ENCODE measurements around the gene ARPP21. TPM values are rescaled to one million over a fixed set of nuclear protein-coding genes. Genes with fewer than 3 reads are reported as not detected.

Gene ARPP21
- polyA plus RNA-seq, 3 donors = not detected

DNA sequence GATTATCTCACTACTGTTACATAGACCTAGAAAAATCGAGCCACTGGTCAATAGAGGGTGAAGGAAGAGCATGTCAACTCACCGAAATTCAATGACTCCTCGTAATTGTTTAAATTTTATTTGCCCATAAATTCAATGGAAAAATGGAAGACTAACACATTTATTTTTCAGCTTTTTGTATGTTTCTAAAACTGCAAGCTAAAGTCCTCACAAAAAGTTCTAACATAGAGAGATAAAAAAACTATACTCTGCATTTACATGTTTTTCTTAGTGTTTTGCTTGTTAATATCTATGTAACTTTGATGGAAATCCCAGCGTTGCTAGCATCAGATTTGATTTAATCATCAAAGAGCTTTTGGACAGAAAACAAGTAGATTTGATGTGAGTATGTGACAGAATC, 6.8 kb downstream of the ARPP21 start:
- peaks cover 2 to 8% (median 3%) of the 10 kb centered on the region in 3 donors for H3K27me3 Mint-ChIP-seq (ENCODE audit: low read depth in 3 of 3)
- no peak overlapping the region for H3K27ac ChIP-seq (ENCODE audit: low read depth in 1 of 2, low read length in 2 of 2)
- no peaks in the 10 kb centered on the region for H3K9me3 Mint-ChIP-seq
- no peaks in the 10 kb centered on the region for H3K79me2 ChIP-seq (ENCODE audit: insufficient read depth, low read length)
- TF ChIP-seq, protein P1, sequence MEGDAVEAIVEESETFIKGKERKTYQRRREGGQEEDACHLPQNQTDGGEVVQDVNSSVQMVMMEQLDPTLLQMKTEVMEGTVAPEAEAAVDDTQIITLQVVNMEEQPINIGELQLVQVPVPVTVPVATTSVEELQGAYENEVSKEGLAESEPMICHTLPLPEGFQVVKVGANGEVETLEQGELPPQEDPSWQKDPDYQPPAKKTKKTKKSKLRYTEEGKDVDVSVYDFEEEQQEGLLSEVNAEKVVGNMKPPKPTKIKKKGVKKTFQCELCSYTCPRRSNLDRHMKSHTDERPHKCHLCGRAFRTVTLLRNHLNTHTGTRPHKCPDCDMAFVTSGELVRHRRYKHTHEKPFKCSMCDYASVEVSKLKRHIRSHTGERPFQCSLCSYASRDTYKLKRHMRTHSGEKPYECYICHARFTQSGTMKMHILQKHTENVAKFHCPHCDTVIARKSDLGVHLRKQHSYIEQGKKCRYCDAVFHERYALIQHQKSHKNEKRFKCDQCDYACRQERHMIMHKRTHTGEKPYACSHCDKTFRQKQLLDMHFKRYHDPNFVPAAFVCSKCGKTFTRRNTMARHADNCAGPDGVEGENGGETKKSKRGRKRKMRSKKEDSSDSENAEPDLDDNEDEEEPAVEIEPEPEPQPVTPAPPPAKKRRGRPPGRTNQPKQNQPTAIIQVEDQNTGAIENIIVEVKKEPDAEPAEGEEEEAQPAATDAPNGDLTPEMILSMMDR (IDR thresholded peaks at IDR 0.05) = no peak
- no peak overlapping the region for H3K4me2 ChIP-seq (replicated peaks; ENCODE audit: extremely low read depth, low read length, poor library complexity, severe bottlenecking)
- H4K20me1 ChIP-seq (ENCODE audit: insufficient read depth, low read length) = no peaks in the 10 kb centered on the region
- H3K4me3 Mint-ChIP-seq = no peak overlapping the region
- H3K36me3 Mint-ChIP-seq = no peaks in the 10 kb centered on the region
- intact Hi-C loops (cut with micrococcal nuclease) = no loop called here
- H3K9me3 ChIP-seq (replicated peaks in 1 of 2; ENCODE audit: control insufficient read depth in 1 of 2, insufficient read depth in 1 of 2, low read length in 2 of 2) = no peaks in the 10 kb centered on the region
- WGBS (ENCODE audit: insufficient coverage) = no CpG with 5 or more reads among the region's 4 CpGs
- H3K9ac ChIP-seq (ENCODE audit: insufficient read depth, low read length, poor library complexity, severe bottlenecking) = no peak overlapping the region
- H3K4me1 ChIP-seq (ENCODE audit: control insufficient read depth in 1 of 2, insufficient read depth in 2 of 2, low read length in 2 of 2) = no peaks in the 10 kb centered on the region
- no peaks in the 10 kb centered on the region for H3K36me3 ChIP-seq (replicated peaks in 1 of 2; ENCODE audit: control insufficient read depth in 1 of 2, insufficient read depth in 2 of 2, low read length in 2 of 2)
- DNase-seq = no peak
- no peaks in the 10 kb centered on the region for H3K4me1 Mint-ChIP-seq
- no peak overlapping the region for H3K4me3 ChIP-seq (replicated peaks in 1 of 3; ENCODE audit: low read depth in 2 of 3, low read length in 3 of 3)
- H2AFZ ChIP-seq (ENCODE audit: insufficient read depth, low read depth, low read length, poor library complexity, severe bottlenecking) = no peak overlapping the region
- peaks cover 7 to 9% of the 10 kb centered on the region in 2 donors for H3K27me3 ChIP-seq (ENCODE audit: control insufficient read depth in 2 of 2, insufficient read depth in 2 of 2, low read length in 2 of 2)
- no peak overlapping the region for H3K27ac Mint-ChIP-seq

DNA sequence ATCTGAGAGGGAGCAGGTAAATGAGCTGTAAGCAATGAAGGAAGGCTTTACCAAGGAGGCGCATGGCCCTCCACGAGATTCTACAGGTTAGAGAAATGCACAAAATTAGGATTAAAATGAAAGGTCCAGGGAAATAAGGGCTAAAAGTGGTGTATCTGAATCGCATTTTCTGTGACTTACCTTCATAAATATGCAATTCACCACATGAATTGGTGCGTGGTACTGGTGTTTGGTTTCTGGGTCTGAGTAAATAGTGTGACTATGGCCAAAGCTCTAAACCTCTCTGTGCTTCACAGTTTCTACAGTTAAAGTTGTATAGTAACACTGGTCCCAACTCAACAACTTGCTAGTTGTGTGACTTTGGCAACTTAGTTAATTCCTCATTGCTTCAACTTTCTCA, 8.1 kb downstream of the ARPP21 start:
- intact Hi-C loops (cut with micrococcal nuclease) = no loop called here
- Mint-ChIP-seq H3K4me3 (no peak overlapping the region), H3K9me3 (no peaks in the 10 kb centered on the region), H3K4me1 (no peaks in the 10 kb centered on the region), H3K27me3 (ENCODE audit: low read depth in 3 of 3) (peaks cover 0 to 2% (median 2%) of the 10 kb centered on the region in 3 donors), H3K27ac (no peak overlapping the region), H3K36me3 (no peaks in the 10 kb centered on the region)
- Histone ChIP-seq H3K4me2 (replicated peaks; ENCODE audit: extremely low read depth, low read length, poor library complexity, severe bottlenecking) (no peak overlapping the region), H3K79me2 (ENCODE audit: insufficient read depth, low read length) (no peaks in the 10 kb centered on the region), H3K27ac (ENCODE audit: low read depth in 1 of 2, low read length in 2 of 2) (no peak overlapping the region), H3K36me3 (replicated peaks in 1 of 2; ENCODE audit: control insufficient read depth in 1 of 2, insufficient read depth in 2 of 2, low read length in 2 of 2) (no peaks in the 10 kb centered on the region), H3K9me3 (replicated peaks in 1 of 2; ENCODE audit: control insufficient read depth in 1 of 2, insufficient read depth in 1 of 2, low read length in 2 of 2) (no peaks in the 10 kb centered on the region), H3K9ac (ENCODE audit: insufficient read depth, low read length, poor library complexity, severe bottlenecking) (no peak overlapping the region), H3K27me3 (ENCODE audit: control insufficient read depth in 2 of 2, insufficient read depth in 2 of 2, low read length in 2 of 2) (no peaks in the 10 kb centered on the region), H4K20me1 (ENCODE audit: insufficient read depth, low read length) (no peaks in the 10 kb centered on the region), H2AFZ (ENCODE audit: insufficient read depth, low read depth, low read length, poor library complexity, severe bottlenecking) (no peak overlapping the region), H3K4me3 (replicated peaks in 1 of 3; ENCODE audit: low read depth in 2 of 3, low read length in 3 of 3) (no peak overlapping the region), H3K4me1 (ENCODE audit: control insufficient read depth in 1 of 2, insufficient read depth in 2 of 2, low read length in 2 of 2) (no peaks in the 10 kb centered on the region)
- 100% methylated on average over 1 of the region's 4 CpGs for WGBS (ENCODE audit: insufficient coverage)
- DNase-seq = no peak
- TF ChIP-seq, protein P1 (IDR thresholded peaks at IDR 0.05) = no peak
